Measurements from ENCODE around the gene MRO. TPM values are rescaled to one million over a fixed set of nuclear protein-coding genes. Genes with fewer than 3 reads are reported as not detected.

Gene MRO
- total RNA-seq (2022; extraction: Qiagen RNA extraction; ENCODE audit: low read depth): 0.13 to 0.26 TPM (median 0.23 TPM) in 5 replicates

DNA sequence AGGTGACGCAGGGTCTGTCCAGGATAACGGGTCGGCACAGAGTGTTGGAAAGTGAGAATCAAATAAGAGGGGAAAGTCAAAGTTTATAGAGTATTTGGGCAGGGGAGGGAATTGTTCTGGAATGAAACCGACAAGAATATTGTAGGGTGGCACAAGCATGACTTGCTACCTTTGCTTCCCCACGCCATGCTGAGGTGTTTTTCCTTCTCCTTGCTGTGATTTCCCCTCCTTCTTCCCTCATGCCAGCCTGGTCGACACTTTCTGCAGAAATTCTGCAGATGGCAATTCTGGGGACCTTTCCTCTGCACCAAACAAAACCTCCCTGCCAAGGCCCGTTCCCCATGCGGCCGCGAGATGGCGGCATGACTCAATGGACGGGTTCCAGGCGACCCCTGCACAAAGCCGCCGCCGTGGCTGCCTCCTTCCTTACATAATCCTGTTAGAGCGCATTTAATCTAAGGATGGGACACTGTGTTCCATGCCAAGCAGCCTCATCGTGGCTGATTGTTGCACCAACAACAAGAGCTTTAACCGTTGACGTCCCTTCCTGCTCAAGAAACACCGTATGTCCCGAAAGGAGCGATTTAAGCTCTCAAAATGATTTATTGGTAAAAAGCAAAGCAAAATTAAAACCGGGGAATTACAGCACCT, at the start of gene MRO:
MRO (minus strand) TSS at position 289 of the 651 bp plus-strand sequence. CDS start 10,616 bp downstream, outside the sequence.

Other genes starting within 250 kb of the MRO start
- 31.8 to 42.9 TPM (median 34.9 TPM) in 5 replicates for gene ME2, start 59.1 kb upstream of the MRO start, total RNA-seq (2022; extraction: Qiagen RNA extraction; ENCODE audit: low read depth)
- 3.7 to 5.8 TPM (median 4.5 TPM) in 5 replicates for gene ELAC1, start 148.0 kb upstream of the MRO start, total RNA-seq (2022; extraction: Qiagen RNA extraction; ENCODE audit: low read depth)
- gene SMAD4, start 210.2 kb upstream of the MRO start, total RNA-seq (2022; extraction: Qiagen RNA extraction; ENCODE audit: low read depth): 42.2 to 69.6 TPM (median 60.8 TPM) in 5 replicates